Measurements from ENCODE around the gene NCAPH2. TPM values are rescaled to one million over a fixed set of nuclear protein-coding genes. Genes with fewer than 3 reads are reported as not detected.

The NCAPH2 gene
- total and polyA plus RNA-seq, 7 donors, result 19.2 to 26.3 (median 22.0) TPM

GRCh38 chr22:50546326-50547262, 38.6 kb downstream of the NCAPH2 start:
- Histone ChIP-seq H3K4me1 (no peaks in the 10 kb centered on the region), H3K27ac (no peak overlapping the region), H3K36me3 (ENCODE audit: insufficient read depth in 1 of 2, low read depth in 1 of 2) (no peaks in the 10 kb centered on the region), H3K27me3 (ENCODE audit: insufficient read depth in 3 of 3, low read length in 2 of 3) (peaks cover 0 to 58% (median 32%) of the 10 kb centered on the region in 3 donors), H3K4me3 (no peak overlapping the region), H3K9me3 (no peaks in the 10 kb centered on the region)
- intact Hi-C loops (cut with DNase I), result no loop called here
- TF ChIP-seq CTCF (IDR thresholded peaks at IDR 0.05), result no peak
- peak in 1 of 2 donors; percentile 36 for DNase-seq
- WGBS, 3 donors, result 41 to 70% (median 52%) methylated on average over 45 to 78 of the region's 78 CpGs
- ATAC-seq, result no peak

GRCh38 chr22:50547263-50547985, 39.4 kb downstream of the NCAPH2 start:
- Histone ChIP-seq H3K27ac (no peak overlapping the region), H3K36me3 (ENCODE audit: insufficient read depth in 1 of 2, low read depth in 1 of 2) (no peaks in the 10 kb centered on the region), H3K4me1 (no peaks in the 10 kb centered on the region), H3K9me3 (no peaks in the 10 kb centered on the region), H3K27me3 (ENCODE audit: insufficient read depth in 3 of 3, low read length in 2 of 3) (peaks cover 0 to 62% (median 32%) of the 10 kb centered on the region in 3 donors), H3K4me3 (no peak overlapping the region)
- DNase-seq (peak in 1 of 2 donors; percentile 49), ATAC-seq (no peak)
- 17 to 23% (median 18%) methylated on average over 25 to 35 of the region's 35 CpGs for WGBS, 3 donors
- TF ChIP-seq CTCF (IDR thresholded peaks at IDR 0.05), result no peak
- intact Hi-C loops (cut with DNase I), result no loop called here

GRCh38 chr22:50548040-50548920, 40.3 kb downstream of the NCAPH2 start:
- intact Hi-C loops (cut with DNase I), result no loop called here
- H3K4me1 ChIP-seq, result no peaks in the 10 kb centered on the region
- no peaks in the 10 kb centered on the region for H3K9me3 ChIP-seq
- DNase-seq, result peak in 1 of 2 donors; percentile 59
- ATAC-seq, result peak; percentile 11 to 49 (median 29)
- H3K27ac ChIP-seq, result no peak overlapping the region
- no peaks in the 10 kb centered on the region for H3K36me3 ChIP-seq (ENCODE audit: insufficient read depth in 1 of 2, low read depth in 1 of 2)
- no peak for TF ChIP-seq CTCF (IDR thresholded peaks at IDR 0.05)
- peaks cover 0 to 67% (median 32%) of the 10 kb centered on the region in 3 donors for H3K27me3 ChIP-seq (ENCODE audit: insufficient read depth in 3 of 3, low read length in 2 of 3)
- WGBS, 3 donors, result 5 to 11% (median 7%) methylated on average over 29 to 56 of the region's 56 CpGs
- H3K4me3 ChIP-seq, result peak overlapping the region; percentile 30

GRCh38 chr22:50548921-50549790, 41.1 kb downstream of the NCAPH2 start:
- Histone ChIP-seq H3K27me3 (ENCODE audit: insufficient read depth in 3 of 3, low read length in 2 of 3) (peaks cover 0 to 66% (median 32%) of the 10 kb centered on the region in 3 donors), H3K36me3 (ENCODE audit: insufficient read depth in 1 of 2, low read depth in 1 of 2) (no peaks in the 10 kb centered on the region), H3K4me3 (peak overlapping the region; percentile 30)

More at GRCh38 chr22:50548921-50549790, 41.1 kb downstream of the NCAPH2 start:
- intact Hi-C loops (cut with DNase I), result no loop called here
- peak in 1 of 2 donors; percentile 47 for DNase-seq
- no peak for ATAC-seq
- no peak overlapping the region for H3K27ac ChIP-seq
- H3K4me1 ChIP-seq, result no peaks in the 10 kb centered on the region
- 57 to 73% (median 65%) methylated on average over 46 to 68 of the region's 68 CpGs for WGBS, 3 donors
- no peaks in the 10 kb centered on the region for H3K9me3 ChIP-seq
- TF ChIP-seq CTCF (IDR thresholded peaks at IDR 0.05), result no peak

All from psoas muscle (tissue), 8 donors.